ENCODE measurements around the gene SH3RF3.
A peak's percentile ranks its signal among the peaks of the same experiment; 100 is the strongest.

The SH3RF3 gene

DNA sequence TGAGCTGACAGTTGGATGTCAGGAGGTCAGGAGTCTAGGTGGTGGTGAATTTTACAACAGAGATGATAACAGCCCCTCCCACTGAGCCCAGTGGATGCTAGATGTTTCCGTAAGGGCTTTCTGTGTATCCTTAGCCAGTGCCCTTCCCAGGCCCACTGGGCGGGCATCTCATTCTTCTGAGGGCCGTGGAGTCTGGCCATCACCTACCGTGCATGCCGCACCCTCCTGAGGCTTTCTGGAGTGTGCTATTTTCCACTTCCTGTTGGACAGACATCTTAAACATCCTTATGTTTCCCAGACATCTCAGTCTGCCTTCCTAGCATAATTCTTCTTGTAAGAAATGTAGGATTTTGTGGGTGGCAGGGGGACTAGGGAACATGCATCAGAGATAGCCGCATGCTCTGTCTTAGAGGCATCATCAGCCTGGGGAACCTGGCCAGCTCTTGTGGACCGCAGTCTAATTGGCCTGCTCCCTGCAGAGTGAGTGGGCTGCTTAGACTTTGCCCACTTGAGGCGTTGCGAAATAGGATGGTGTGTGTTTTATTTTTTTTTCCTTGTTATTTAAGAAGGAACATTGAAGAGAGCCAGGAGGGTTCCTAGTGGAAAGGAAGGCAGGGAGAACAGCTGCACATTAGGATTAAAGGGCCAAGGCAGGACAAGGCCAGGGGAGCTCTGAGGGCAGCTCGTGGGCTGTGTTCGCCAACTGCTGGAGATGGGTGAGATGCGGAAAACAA lies 135.8 kb downstream of the SH3RF3 start:
- no peak for DNase-seq (ENCODE audit: low read depth)
- TF ChIP-seq, protein P1, sequence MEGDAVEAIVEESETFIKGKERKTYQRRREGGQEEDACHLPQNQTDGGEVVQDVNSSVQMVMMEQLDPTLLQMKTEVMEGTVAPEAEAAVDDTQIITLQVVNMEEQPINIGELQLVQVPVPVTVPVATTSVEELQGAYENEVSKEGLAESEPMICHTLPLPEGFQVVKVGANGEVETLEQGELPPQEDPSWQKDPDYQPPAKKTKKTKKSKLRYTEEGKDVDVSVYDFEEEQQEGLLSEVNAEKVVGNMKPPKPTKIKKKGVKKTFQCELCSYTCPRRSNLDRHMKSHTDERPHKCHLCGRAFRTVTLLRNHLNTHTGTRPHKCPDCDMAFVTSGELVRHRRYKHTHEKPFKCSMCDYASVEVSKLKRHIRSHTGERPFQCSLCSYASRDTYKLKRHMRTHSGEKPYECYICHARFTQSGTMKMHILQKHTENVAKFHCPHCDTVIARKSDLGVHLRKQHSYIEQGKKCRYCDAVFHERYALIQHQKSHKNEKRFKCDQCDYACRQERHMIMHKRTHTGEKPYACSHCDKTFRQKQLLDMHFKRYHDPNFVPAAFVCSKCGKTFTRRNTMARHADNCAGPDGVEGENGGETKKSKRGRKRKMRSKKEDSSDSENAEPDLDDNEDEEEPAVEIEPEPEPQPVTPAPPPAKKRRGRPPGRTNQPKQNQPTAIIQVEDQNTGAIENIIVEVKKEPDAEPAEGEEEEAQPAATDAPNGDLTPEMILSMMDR (IDR thresholded peaks at IDR 0.05; ENCODE audit: insufficient read depth, low read depth, low read length, missing control alignments): no peak
- no peak overlapping the region for H3K4me3 ChIP-seq (ENCODE audit: low read length)

DNA sequence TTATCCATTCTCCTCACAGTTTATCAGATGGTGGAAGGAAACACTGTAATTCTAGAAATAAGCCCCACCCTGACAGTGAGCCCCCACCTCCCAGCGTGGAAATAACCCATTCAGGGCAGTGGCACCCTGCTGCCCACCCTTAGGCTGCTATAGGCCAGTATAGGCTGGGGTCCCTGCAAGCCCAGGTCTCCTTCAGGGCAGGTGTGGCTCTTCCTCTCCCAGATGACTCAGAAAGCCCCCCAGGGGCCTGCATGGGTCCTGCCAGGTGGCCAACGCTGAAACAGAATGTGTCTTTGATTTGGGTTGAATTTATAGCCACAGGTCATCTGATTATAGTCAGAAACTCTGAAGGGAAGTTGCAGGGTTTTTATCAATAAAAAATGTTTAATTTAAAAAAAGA lies 136.4 kb downstream of the SH3RF3 start:
- DNase-seq (ENCODE audit: low read depth): no peak
- TF ChIP-seq, protein P1 (IDR thresholded peaks at IDR 0.05; ENCODE audit: insufficient read depth, low read depth, low read length, missing control alignments): no peak
- no peak overlapping the region for H3K4me3 ChIP-seq (ENCODE audit: low read length)

DNA sequence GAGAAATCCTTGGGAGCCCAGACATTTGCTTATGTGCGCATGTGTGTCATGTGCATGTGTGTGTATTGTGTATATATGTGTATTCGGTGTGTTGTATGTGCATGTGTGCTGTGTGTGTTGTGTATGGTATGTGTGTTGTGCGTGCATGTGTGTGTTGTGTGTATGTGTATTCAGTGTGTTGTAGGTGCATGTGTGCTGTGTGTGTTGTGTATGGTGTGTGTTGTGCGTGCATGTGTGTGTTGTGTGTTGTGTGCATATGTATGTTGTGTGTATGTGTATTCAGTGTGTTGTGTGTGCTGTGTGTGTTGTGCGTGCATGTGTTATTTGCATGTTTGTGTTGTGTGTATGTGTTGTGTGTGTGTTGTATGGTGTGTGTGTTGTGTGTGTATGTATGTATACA lies 136.9 kb downstream of the SH3RF3 start:
- no peak overlapping the region for H3K4me3 ChIP-seq (ENCODE audit: low read length)
- DNase-seq (ENCODE audit: low read depth): no peak
- TF ChIP-seq, protein P1 (IDR thresholded peaks at IDR 0.05; ENCODE audit: insufficient read depth, low read depth, low read length, missing control alignments): no peak

DNA sequence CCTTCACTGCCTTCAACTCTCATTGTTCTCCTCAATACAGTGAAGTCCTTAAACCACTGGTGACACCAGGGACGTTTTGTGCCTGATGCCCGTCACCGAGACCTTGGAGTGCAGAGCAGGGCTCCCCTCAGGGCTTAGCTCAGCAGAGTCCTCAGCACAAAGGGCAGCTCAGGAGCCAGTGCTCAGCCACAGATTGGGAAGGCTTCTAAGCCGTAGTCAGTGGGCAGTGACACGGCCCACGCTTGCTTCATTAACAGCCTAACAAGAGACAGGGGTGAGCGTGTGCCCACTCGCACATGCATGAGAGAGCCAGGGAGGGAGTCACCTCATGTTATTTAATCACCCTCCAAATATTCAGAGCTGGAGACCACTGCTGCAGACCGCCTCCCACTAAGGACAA lies 137.5 kb downstream of the SH3RF3 start:
- no peak overlapping the region for H3K4me3 ChIP-seq (ENCODE audit: low read length)
- TF ChIP-seq, protein P1 (IDR thresholded peaks at IDR 0.05; ENCODE audit: insufficient read depth, low read depth, low read length, missing control alignments): no peak
- DNase-seq (ENCODE audit: low read depth): peak; percentile 20

DNA sequence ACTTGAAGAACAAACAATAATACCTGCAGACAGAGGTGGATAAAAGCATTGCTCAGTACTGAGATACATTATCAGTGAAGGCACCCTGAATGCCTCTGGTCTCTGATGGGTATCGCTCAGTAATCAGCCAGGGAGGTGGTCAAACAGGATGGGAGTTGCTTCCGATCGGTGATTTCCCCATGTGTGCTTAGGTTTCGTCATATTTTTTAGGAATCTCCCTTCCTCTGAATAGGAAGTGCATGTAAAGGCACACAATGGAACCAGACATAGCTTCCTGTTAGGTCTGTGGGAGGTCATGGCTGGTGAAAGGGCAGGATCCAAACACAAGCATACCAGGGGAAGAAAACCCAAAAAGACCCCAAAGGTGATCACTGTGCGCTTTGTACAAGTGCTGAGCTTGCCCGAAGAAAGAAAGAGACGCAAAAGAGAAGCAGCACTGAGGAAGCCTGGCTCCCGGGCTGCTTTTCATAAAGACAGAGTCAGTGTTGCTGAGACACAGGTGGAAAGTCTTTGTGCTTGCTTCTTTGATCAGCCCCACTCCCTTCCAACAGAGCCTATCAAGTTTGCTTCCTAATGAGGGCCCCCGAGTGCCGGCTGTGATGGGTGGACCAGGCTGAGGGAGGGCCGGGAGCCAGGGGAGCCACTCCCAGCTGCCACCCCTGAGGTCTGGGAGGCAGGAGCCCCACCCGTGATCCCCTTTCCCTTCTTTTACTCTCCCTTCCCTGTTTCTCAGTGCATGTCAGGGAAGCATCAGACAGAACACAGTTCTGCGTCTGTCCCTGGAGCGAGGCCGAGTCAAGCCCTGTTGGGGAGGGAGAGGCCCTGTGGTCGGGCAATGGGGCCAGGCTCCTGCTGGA lies 138.2 kb downstream of the SH3RF3 start:
- TF ChIP-seq, protein P1 (IDR thresholded peaks at IDR 0.05; ENCODE audit: insufficient read depth, low read depth, low read length, missing control alignments): no peak
- peak; percentile 46 for DNase-seq (ENCODE audit: low read depth)
- no peak overlapping the region for H3K4me3 ChIP-seq (ENCODE audit: low read length)

DNA sequence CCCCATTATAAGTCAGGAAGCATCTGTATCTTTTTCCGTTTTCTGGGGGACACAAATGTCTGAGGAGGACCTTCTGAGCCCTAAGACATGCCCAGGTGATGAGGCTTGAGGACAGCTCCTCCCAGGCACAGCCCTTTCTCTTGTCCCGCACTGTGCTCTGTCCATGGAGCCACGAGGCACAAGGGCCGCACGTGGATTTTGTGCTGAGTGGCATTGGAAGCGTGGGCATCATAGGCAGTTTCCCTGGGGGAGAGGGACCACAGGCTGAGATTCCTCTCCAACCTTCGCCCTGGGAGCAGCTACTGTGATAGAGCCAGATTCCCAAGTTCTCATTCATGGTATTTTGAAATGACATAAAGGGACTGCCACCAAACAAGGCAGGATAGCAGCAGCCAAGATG lies 139.9 kb downstream of the SH3RF3 start:
- H3K4me3 ChIP-seq (ENCODE audit: low read length): no peak overlapping the region
- TF ChIP-seq, protein P1 (IDR thresholded peaks at IDR 0.05; ENCODE audit: insufficient read depth, low read depth, low read length, missing control alignments): no peak
- no peak for DNase-seq (ENCODE audit: low read depth)
